Spleen (tissue), 7 donors: ENCODE data around the gene TNXB.
"Not testable (repeated sequence)": the region's sequence is repeated elsewhere in the genome, so short reads cannot be mapped to it uniquely, and the experiment has no call there.

Source experiments
- CTCF ChIP-seq, 11 experiments: fragments of 200-600 bp in 7 of 11; fragments of 450-650 bp in 4 of 11; sonication (generic) in 4 of 11; IDR thresholded peaks in 8 of 11; conservative IDR thresholded peaks in 3 of 11; 1 replicate in 7 of 11; 2 replicates in 4 of 11; pipeline versions ENCODE4 v1.4.0 to v1.8.0; 2016 to 2021; ENCODE audit warnings: antibody characterized with exemption in 11 of 11, inconsistent platforms in 4 of 11, mild to moderate bottlenecking in 1 of 11
- POLR2A ChIP-seq, 3 donors: fragments of 450-650 bp; IDR thresholded peaks; one replicate each; pipeline ENCODE4 v1.5.1; 2017; ENCODE audit warnings: antibody characterized with exemption in 3 of 3, mild to moderate bottlenecking in 1 of 3
- donor health status: DM: no; HTN: no; CAD: no; lungs with moderate emphysema.
- donor health status: DM: no; HTN: no; CAD: no.
- donor health status: DM: no; HTN: no; CAD: no.

DNA sequence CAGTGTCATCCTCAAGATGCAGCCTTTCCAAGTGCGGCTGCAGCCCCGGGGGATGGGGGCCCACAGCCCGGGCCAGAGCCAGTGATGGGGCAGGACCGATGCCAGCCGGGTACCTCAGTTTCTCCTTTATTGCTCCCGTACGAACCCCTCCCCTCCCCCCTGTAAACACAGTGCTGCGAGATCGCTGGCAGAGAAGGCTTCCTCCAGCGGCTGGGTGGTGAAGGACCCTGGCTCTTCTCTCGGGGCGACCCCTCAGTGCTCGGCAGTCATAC is 68.2 kb downstream of the TNXB start:
- not testable (repeated sequence) for TF ChIP-seq CTCF (IDR thresholded peaks at IDR 0.05 in 8 of 11, conservative IDR thresholded peaks at IDR 0.05 in 3 of 11); POLR2A (IDR thresholded peaks at IDR 0.05)
